Tibial nerve (tissue), 4 donors: Measurements from ENCODE around the gene PRPS2. TPM values are rescaled to one million over a fixed set of nuclear protein-coding genes. Genes with fewer than 3 reads are reported as not detected.

Experiments used
- DNase-seq, 2 donors: peaks; one replicate each; pipeline ENCODE4 v3.0.0-alpha.2; 2019; ENCODE audit warnings: low spot score in 2 of 2
- H3K27ac ChIP-seq, 4 donors: fragments of 200-600 bp; sonication (generic) in 3 of 4; one replicate each; pipeline ENCODE4 v1.5.1; 2017 to 2019; ENCODE audit warnings: mild to moderate bottlenecking in 1 of 4
- H3K27me3 ChIP-seq, 2 donors: fragments of 200-600 bp; sonication (generic) in 1 of 2; one replicate each; pipeline versions ENCODE4 v1.5.1 to v1.6.0; 2017 to 2019
- H3K36me3 ChIP-seq, 3 donors: fragments of 200-600 bp; sonication (generic); one replicate each; pipeline ENCODE4 v1.5.1; 2018 to 2019
- H3K4me1 ChIP-seq, 4 donors: fragments of 200-600 bp; sonication (generic) in 3 of 4; one replicate each; pipeline ENCODE4 v1.5.1; 2017 to 2019
- H3K4me3 ChIP-seq, 4 donors: fragments of 200-600 bp; sonication (generic) in 3 of 4; one replicate each; pipeline ENCODE4 v1.5.1; 2017 to 2019; ENCODE audit warnings: mild to moderate bottlenecking in 1 of 4, moderate library complexity in 1 of 4
- H3K9me3 ChIP-seq, 4 donors: fragments of 200-600 bp; sonication (generic) in 3 of 4; one replicate each; pipeline ENCODE4 v1.5.1; 2017 to 2019
- EP300 ChIP-seq, 2 donors: sonication (generic); formaldehyde crosslinking; IDR thresholded peaks; one replicate each; pipeline ENCODE4 v1.6.1; 2017; ENCODE audit warnings: antibody characterized with exemption in 2 of 2, mild to moderate bottlenecking in 1 of 2
- POLR2A ChIP-seq, 2 donors: fragments of 450-650 bp; IDR thresholded peaks; one replicate each; pipeline ENCODE4 v1.6.1; 2017; ENCODE audit warnings: antibody characterized with exemption in 2 of 2, mild to moderate bottlenecking in 2 of 2, moderate library complexity in 2 of 2
- WGBS, 2 donors: methylation state at CpG; one replicate each; pipeline ENCODE4 v1.1.5; 2018; 5-methylcytosine and 5-hydroxymethylcytosine counted together
- total RNA-seq, 4 donors: library from RNA; depleted of rRNA; stranded (reverse); fragments of >200 nt; gene quantifications; one replicate each; pipeline ENCODE4 v1.1.0, GENCODE V29; 2016
- TF ChIP-seq, protein P1 (sequence below), 5 experiments: fragments of 200-600 bp in 3 of 5; fragments of 450-650 bp in 2 of 5; sonication (generic) in 3 of 5; IDR thresholded peaks; one replicate each; pipeline ENCODE4 v1.5.1; 2016 to 2019; ENCODE audit warnings: antibody characterized with exemption in 5 of 5, mild to moderate bottlenecking in 3 of 5, moderate library complexity in 2 of 5

Gene PRPS2
- total RNA-seq, 4 donors from 2014 or later, result 141 to 614 (median 393) TPM

DNA sequence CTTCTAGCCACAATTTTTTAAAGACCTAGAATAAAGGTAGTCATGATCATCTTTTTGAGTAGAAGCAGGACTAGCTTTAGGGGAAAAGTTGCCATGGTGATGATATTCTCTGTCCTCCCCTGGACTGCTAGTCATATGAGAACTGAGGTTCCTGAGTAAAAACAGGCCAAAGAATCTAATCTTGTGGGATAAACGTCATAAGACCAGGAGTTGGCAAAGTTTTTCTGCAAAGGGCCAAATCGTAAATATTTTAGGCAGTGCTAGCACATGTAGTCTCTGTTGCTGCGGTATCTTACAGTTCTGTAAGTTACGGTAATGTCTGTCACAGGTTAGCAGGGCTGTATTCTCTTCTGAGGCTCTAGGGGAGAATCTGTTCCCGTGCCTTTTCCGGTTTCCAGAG is 3.4 kb downstream of the PRPS2 start:
- H3K36me3 ChIP-seq, result peaks cover 0 to 28% (median 0%) of the 10 kb centered on the region in 3 donors
- H3K9me3 ChIP-seq, result no peaks in the 10 kb centered on the region
- no peak overlapping the region for H3K27ac ChIP-seq
- DNase-seq, result no peak
- TF ChIP-seq EP300 (IDR thresholded peaks at IDR 0.05) (no peak), POLR2A (IDR thresholded peaks at IDR 0.05) (no peak)
- TF ChIP-seq, protein P1, sequence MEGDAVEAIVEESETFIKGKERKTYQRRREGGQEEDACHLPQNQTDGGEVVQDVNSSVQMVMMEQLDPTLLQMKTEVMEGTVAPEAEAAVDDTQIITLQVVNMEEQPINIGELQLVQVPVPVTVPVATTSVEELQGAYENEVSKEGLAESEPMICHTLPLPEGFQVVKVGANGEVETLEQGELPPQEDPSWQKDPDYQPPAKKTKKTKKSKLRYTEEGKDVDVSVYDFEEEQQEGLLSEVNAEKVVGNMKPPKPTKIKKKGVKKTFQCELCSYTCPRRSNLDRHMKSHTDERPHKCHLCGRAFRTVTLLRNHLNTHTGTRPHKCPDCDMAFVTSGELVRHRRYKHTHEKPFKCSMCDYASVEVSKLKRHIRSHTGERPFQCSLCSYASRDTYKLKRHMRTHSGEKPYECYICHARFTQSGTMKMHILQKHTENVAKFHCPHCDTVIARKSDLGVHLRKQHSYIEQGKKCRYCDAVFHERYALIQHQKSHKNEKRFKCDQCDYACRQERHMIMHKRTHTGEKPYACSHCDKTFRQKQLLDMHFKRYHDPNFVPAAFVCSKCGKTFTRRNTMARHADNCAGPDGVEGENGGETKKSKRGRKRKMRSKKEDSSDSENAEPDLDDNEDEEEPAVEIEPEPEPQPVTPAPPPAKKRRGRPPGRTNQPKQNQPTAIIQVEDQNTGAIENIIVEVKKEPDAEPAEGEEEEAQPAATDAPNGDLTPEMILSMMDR (IDR thresholded peaks at IDR 0.05), result no peak
- WGBS, 2 donors, result 79 to 86% methylated on average over 6 of the region's 6 CpGs
- no peaks in the 10 kb centered on the region for H3K27me3 ChIP-seq
- H3K4me1 ChIP-seq, result no peaks in the 10 kb centered on the region
- H3K4me3 ChIP-seq, result peak overlapping the region in 1 of 4 donors; percentile 74

DNA sequence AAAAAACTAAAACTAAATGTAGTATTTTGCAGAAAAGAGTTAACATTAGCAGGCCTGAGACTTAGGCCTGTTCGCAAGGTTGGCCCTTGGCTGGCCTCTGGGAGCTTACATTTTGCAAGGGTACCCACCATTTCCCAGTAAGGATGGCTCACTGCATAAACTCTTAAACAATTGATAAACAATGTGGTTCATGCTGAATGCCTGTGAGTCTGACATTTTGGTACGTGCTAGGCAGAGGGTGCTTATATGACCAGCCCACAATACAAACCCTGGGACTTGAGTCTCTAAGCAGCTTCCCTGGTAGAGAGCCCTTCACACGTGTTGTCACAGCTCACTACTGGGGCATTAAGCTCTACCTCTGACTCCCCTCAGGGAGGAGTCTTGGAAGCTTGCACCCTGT is 7.4 kb downstream of the PRPS2 start:
- Histone ChIP-seq H3K4me3 (no peak overlapping the region), H3K4me1 (no peaks in the 10 kb centered on the region), H3K9me3 (no peaks in the 10 kb centered on the region), H3K27ac (no peak overlapping the region), H3K36me3 (peaks cover 0 to 58% (median 0%) of the 10 kb centered on the region in 3 donors), H3K27me3 (no peaks in the 10 kb centered on the region)
- WGBS, 2 donors, result 79 to 82% methylated on average over 2 to 3 of the region's 3 CpGs
- no peak for DNase-seq
- TF ChIP-seq EP300 (IDR thresholded peaks at IDR 0.05), result no peak
- no peak for TF ChIP-seq POLR2A (IDR thresholded peaks at IDR 0.05)
- TF ChIP-seq, protein P1 (IDR thresholded peaks at IDR 0.05), result no peak

DNA sequence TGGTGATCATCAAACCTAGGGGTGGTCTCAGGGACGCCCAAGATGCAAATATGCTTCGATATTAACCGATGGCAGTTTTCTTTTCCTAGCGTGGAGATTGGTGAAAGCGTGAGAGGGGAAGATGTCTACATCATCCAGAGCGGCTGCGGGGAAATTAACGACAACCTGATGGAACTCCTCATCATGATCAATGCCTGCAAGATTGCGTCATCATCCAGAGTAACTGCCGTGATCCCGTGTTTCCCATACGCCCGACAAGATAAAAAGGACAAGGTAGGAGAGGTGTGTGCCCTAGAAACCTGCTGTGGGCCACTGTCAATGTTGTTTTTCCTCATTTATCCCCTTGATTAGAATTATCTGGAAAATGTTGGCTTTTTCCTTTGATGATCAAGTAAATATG is 7.9 kb downstream of the PRPS2 start:
- no peak overlapping the region for H3K27ac ChIP-seq
- no peaks in the 10 kb centered on the region for H3K9me3 ChIP-seq
- TF ChIP-seq, protein P1 (IDR thresholded peaks at IDR 0.05), result no peak
- TF ChIP-seq EP300 (IDR thresholded peaks at IDR 0.05) (no peak), POLR2A (IDR thresholded peaks at IDR 0.05) (no peak)
- no peaks in the 10 kb centered on the region for H3K4me1 ChIP-seq
- no peak for DNase-seq
- no peak overlapping the region for H3K4me3 ChIP-seq
- H3K27me3 ChIP-seq, result no peaks in the 10 kb centered on the region
- WGBS, 2 donors, result 88 to 98% methylated on average over 13 of the region's 13 CpGs
- H3K36me3 ChIP-seq, result peaks cover 0 to 56% (median 0%) of the 10 kb centered on the region in 3 donors

DNA sequence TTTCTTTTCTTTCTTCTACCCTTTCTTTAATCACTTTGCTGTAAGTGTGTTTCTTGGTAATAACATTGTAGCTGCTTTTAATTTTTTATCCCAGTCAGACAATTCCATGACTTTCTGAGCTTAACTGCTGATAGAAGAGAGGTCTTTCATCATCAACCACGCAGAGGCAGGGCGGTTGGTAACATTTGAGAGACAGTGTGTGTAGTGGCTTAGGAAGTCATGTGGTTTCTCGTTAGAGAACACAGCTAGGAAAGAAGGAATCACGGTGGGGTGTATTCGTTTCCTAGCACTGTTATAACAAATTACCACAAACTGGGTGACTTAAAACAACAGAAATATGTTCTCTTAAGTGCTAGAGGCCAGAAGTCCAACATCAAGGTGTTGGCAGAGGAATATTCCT is 11.5 kb downstream of the PRPS2 start:
- no peaks in the 10 kb centered on the region for H3K27me3 ChIP-seq
- WGBS, 2 donors, result 70% methylated on average over 5 of the region's 5 CpGs
- H3K36me3 ChIP-seq, result peaks cover 0 to 50% (median 0%) of the 10 kb centered on the region in 3 donors
- TF ChIP-seq POLR2A (IDR thresholded peaks at IDR 0.05), result no peak
- no peak overlapping the region for H3K4me3 ChIP-seq
- H3K9me3 ChIP-seq, result no peaks in the 10 kb centered on the region
- H3K27ac ChIP-seq, result no peak overlapping the region
- DNase-seq, result no peak
- no peaks in the 10 kb centered on the region for H3K4me1 ChIP-seq

DNA sequence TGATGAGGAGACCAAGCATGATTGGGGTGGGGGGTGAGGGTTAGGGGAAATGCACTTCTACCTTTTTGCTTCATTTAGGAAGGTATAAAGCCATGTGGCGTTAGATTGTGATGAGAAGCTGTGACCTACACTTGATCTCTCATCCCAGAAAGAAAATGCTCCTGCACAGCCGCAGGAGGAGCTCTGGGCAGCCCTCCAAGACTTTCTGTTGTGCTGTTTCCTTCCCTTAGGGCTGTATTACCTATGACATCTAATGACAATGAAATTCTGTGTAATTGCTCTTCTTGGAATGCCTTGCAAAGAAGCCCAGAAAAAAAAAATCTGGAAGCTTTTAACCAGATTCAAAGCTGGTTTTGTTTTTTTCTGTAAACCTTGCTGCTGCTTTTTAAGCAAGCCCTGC is 13.4 kb downstream of the PRPS2 start:
- H3K9me3 ChIP-seq, result no peaks in the 10 kb centered on the region
- WGBS, 2 donors, result 48 to 67% methylated on average over 2 of the region's 2 CpGs
- H3K27me3 ChIP-seq, result no peaks in the 10 kb centered on the region
- no peaks in the 10 kb centered on the region for H3K4me1 ChIP-seq
- DNase-seq, result no peak
- TF ChIP-seq, protein P1 (IDR thresholded peaks at IDR 0.05), result no peak
- no peak for TF ChIP-seq EP300 (IDR thresholded peaks at IDR 0.05)
- TF ChIP-seq POLR2A (IDR thresholded peaks at IDR 0.05), result no peak
- H3K36me3 ChIP-seq, result peaks cover 0 to 33% (median 0%) of the 10 kb centered on the region in 3 donors
- no peak overlapping the region for H3K27ac ChIP-seq
- H3K4me3 ChIP-seq, result no peak overlapping the region

DNA sequence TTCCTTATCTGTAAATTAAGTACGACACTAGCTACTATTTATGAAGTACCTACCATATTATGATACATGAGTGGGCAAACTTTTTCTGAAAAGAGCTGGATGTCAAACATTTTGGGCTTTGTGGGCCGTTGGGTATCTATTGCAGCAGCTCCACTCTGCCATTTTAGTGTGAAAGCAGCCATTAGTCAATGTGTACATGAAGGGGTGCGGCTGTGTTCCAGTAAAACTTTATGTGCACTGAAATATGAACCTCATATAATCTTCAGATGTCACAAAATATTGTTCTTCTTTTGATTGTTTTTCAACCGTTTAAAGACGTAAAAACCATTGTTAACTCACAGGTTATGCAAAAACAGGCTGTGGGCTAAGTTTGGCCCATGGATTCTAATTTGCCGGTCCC is 14.1 kb downstream of the PRPS2 start:
- WGBS, 2 donors, result 81 to 89% methylated on average over 6 of the region's 6 CpGs
- no peak for DNase-seq
- Histone ChIP-seq H3K9me3 (no peaks in the 10 kb centered on the region), H3K4me1 (no peaks in the 10 kb centered on the region), H3K27me3 (no peaks in the 10 kb centered on the region), H3K36me3 (peaks cover 0 to 29% (median 0%) of the 10 kb centered on the region in 3 donors), H3K4me3 (no peak overlapping the region), H3K27ac (no peak overlapping the region)
- TF ChIP-seq EP300 (IDR thresholded peaks at IDR 0.05), result no peak
- no peak for TF ChIP-seq POLR2A (IDR thresholded peaks at IDR 0.05)
- TF ChIP-seq, protein P1 (IDR thresholded peaks at IDR 0.05), result no peak
